Mucosa of gallbladder (tissue), 1 donor: ENCODE data around the gene MEFV. TPM values are rescaled to one million over a fixed set of nuclear protein-coding genes. Genes with fewer than 3 reads are reported as not detected.
"Not testable (repeated sequence)": the region's sequence is repeated elsewhere in the genome, so short reads cannot be mapped to it uniquely, and the experiment has no call there.

Experiments used
- DNase-seq: peaks from one replicate; pipeline ENCODE4 v3.0.0-alpha.2; 2020; ENCODE audit warnings: low spot score
- total RNA-seq: library from RNA; stranded (reverse); gene quantifications from one replicate; pipeline ENCODE4 v1.2.1, GENCODE V29; 2021
- donor health status: DM: no; HTN: no; CAD: no.

MEFV gene
- total RNA-seq, 1 donor from 2014 or later, result 0.52 TPM

DNA sequence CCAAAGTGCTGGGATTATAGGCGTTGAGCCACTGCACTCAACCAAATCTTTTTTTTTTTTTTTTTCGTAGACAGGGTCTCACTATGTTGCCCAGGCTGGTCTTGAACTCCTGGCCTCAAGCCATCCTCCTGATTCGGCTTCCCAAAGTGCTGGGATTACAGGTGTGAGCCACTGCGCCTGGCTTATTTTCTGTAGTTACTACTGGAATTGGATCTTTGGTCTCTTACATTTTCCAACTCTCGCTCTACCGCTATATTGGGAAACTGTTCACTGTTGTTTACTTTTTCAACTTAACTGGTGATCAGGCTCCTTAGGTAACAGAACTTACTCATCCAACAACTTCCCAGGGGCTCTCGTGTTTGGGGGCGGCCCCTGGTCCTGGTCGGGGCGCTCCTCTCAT lies 35.6 kb downstream of the MEFV start:
- DNase-seq, result no peak

DNA sequence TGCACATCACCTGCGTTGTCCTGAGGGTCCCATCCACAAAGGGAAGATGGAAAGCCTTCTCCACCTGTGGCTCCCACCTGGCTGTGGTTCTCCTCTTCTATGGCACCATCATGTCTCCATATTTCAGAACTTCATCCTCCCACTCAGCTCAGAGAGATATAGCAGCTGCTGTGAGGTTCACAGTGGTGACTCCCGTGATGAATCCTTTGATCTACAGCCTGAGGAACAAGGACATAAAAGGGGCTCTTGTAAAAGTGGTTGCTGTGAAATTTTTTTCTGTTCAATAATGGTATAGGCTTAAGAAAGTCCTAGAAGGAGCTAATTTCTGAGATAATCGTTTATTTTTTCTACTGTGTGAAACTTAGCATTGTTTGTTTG lies 40.2 kb downstream of the MEFV start:
- DNase-seq, result no peak

DNA sequence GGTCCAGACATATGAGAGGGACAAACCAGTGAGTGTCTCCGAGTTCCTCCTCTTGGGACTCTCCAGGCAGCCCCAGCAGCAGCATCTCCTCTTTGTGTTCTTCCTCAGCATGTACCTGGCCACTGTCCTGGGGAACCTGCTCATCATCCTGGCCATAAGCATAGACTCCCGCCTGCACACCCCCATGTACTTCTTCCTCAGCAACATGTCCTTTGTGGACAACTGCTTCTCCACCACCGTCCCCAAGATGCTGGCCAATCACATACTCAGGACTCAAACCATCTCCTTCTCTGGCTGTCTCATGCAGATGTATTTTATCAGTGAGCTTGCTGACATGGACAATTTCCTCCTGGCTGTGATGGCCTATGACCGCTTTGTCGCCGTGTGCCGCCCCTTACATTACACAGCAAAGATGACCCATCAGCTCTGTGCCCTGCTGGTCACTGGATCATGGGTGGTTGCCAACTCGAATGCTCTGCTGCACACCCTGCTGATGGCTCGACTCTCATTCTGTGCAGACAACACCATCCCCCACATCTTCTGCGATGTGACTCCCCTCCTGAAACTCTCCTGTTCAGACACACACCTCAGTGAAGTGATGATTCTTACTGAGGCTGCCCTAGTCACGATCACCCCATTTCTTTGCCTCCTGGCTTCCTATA lies 40.7 kb downstream of the MEFV start:
- DNase-seq, result no peak

DNA sequence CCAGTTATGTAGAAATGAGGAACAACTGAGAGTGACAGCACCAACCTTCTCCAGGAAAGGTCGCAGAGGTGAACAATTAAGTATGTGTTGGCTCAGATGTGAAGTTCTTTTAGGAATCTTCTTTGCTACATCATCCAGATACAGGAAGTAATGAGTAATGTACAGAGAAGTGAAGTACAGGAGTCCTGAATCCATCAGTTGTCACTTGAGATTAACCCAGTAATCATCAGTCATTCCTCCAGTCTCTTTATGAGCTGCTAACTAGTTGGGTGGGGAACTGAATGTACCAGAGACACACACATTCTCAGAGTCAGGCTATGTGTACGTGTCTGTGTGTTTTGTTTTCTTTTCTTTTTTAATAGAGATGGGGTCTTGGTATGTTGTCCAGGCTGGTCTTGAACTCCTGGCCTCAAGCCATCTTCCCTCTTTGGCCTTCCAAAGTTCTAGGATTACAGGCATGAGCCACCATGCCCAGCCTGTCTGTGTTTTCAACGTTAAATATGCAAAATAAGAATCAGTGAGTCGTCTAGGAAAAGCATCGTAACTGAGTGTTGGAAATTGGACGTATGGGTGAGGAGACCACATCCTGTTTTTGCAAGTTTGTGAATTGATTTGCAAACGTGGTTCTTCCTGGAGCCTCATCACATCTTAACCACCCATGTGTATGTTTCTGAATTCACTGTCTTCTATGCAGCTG lies 41.4 kb downstream of the MEFV start:
- DNase-seq, result no peak

DNA sequence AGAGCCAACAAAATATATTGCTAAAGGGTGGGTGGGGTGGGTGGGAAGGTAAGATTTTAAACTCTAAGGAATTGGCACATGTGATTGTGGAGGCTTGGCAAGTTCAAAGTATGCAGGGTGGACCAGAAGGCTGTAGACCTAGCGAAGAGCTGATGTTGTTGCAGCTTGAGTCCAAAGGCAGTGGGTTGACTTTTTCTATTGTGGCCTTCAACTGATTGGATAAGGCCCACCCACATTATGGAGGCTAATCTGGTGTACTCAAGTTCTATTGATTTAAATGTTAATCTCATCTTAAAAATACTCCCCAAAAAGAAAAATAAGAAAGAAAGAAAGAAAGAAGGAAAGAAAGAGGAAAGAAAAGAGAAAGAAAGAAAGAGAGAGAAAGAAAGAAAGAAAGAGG lies 43.9 kb downstream of the MEFV start:
- no peak for DNase-seq

DNA sequence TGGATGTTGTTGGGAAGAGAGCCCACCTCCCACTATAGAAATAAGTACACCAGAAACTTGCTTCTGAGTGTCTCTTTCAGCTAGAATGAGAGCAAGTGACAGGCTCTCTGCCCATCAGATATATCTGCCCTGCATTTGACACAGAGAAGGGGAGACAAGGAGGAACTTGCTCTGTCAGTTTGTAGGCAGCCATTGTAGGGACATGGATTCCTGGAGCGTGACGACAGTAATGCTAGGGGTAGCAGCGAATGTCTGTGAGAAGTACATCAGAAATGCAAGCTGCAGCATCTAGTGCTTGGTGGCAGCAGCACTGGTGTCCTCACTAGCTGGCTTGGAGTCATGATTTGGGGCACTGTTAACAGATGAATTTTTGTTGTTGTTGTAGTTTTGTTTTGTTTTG lies 44.4 kb downstream of the MEFV start:
- no peak for DNase-seq

DNA sequence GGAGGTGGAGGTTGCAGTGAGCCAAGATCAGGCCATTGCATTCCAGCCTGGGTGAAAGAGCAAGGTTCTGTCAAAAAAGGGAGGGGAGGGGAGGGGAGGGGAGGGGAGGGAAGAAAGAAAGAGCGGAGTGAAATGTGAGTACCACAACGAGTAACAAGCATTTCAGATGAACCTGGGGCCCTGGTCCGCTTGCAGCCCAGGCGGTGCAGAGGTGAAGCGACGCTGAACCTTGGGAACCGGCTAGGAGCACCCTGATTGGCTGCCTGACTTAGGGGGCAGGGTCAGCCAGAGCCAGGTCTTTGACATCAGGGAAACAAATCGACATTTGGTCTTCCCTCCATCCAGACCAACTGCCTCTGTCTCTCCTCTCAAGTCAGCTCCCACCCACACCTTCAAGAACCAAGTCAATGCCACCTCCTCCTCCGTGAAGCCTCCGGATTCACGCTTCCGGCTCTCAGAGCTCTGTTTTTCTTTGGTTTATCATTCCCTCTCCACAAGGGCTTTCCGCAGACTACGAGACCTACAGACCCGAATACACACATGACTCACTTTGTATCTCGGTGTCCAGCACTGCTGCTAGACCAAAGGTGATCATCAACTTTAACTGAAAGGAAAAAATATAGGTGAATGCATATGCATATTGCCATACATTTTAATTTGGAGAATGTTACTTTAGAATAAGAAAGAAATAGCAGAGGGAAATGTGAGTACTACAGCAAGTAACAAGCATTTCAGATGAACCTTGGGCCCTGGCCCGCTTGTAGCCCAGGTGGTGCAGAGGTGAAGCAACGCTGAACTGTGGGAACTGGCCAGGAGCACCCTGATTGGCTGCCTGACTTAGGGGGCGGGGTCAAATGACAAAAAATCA lies 49.1 kb downstream of the MEFV start:
- DNase-seq, result no peak

DNA sequence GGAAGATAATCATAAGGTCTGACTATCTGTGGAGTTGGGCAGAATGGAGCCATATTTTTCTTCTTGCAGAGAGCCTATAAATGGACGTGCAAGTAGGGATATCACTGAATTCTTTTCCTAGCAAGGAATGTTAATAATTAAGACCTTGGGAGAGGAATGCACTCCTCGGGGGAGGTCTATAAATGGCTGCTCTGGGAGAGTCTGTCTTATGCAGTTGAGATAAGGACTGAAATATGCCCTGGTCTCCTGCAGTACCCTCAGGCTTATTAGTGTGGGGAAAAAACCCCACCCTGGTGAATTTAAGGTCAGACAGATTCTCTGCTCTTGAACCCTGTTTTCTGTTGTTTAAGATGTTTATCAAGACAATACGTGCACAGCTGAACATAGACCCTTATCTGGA lies 50.5 kb downstream of the MEFV start:
- DNase-seq, result not testable (repeated sequence)

DNA sequence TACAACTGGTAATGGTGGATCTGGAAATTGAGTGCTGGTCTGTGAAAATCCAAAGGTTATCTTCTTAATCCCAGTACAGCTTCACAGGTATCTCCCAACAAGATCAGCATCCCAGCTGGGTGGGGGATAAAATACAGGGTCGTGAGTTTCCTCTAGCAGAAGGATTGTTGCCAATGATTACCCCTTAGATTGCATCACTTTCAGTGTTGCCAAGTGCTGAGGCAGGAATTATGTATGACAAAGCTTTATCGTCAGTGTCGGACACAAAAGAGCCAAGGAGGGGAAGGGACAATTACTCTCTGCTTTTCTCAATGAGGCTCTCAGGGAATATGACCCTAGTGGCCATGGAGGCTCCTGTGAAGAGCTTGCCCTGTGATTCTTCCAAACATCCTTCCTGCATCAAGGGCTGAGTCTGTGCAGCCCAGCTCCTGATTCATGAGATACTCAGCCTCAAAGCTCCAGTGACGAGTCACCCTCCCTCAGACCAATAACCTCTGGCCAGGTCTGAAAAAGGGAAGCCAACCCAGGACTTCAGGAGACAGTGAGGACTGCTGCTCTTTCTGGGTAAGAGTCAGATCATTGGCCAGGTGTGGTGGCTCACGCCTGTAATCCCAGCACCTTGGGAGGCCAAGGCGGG lies 53.4 kb downstream of the MEFV start:
- DNase-seq, result no peak

DNA sequence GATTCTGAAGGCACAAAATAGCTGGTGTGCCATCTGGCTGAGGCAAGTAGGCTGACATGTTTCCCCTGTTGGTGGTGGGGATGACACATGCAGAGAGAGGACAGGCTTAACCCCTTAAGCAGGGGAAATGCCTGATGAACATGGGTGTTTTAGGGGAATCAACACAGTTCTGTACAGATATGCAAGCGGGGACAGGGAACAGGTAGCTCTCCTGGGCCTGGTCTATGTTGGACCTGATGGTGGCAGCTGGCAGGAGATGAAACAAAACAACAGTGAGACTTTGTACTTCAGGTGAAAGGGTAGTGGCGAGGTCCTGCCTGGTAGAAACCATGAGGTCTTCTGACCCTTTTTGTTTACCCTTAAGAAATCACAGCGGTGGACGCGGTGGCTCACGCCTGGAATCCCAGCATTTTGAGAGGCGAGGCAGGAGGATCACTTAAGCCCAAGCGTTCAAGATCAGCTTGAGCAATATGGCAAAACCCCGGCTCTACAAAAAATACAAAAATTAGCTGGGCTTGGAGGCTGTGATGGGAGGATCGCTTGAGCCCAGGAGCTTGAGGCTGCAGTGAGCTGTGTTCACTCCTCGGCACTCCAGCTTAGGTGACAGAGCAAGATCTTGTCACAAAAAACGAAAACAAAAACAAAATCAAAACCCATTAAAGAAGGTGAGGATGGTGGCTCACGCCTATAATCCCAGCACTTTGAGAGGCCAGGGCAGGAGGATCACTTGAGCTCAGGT lies 57.9 kb downstream of the MEFV start:
- no peak for DNase-seq

DNA sequence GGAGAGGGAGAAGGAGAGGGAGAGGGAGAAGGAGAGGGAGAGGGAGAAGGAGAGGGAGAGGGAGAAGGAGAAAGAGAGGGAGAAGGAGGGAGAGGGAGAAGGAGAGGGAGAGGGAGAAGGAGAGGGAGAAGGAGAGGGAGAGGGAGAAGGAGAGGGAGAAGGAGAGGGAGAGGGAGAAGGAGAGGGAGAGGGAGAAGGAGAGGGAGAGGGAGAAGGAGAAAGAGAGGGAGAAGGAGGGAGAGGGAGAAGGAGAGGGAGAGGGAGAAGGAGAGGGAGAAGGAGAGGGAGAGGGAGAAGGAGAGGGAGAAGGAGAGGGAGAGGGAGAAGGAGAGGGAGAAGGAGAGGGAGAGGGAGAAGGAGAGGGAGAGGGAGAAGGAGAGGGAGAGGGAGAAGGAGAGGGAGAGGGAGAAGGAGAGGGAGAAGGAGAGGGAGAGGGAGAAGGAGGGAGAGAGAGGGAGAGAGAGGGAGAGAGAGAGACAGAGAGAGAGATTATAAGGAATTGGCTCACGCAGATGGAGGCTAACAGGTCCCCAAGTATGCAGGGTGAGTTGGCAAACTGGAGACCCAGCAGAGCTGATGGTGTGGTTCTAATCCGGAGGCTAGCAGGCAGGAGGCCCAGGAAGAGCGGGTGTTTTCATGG lies 58.6 kb downstream of the MEFV start:
- not testable (repeated sequence) for DNase-seq

DNA sequence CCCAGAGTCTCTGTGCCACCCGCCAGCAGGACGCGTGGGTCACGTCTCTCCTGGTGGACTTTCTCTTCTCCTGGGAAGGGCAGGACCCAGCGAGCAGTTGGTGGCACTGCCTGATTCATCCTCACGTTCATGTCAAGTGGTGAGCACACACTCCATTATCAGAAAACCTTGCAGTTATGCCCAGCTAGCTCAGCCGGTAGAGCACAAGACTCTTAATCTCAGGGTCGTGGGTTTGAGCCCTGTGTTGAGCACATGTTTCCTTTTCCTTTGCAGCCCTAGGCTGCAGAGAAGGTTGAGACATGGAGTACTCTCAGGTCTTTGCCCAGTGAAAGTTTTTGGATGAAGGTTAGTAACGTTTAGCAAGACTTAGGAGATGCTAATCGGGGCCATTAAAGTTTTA lies 60.5 kb downstream of the MEFV start:
- no peak for DNase-seq

DNA sequence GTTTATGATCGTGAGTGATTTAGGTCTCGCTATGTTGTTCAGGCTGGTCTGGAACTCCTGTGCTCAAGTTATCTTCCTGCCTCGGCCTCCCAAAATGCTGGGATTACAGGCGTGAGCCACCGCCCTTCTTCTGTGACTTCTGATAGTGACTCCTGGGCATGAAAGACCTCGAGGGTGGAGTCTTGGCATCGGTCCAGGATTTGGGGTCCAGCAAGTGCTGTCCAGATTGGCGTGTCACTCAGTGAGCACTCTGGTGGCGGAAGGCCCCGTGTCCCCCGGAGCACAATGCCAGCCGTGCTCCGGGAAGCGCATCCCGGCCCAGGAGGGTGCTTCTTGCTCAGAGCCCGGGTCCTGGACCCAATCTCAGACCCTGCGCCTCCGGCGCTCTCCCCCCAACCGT lies 61.6 kb downstream of the MEFV start:
- no peak for DNase-seq

DNA sequence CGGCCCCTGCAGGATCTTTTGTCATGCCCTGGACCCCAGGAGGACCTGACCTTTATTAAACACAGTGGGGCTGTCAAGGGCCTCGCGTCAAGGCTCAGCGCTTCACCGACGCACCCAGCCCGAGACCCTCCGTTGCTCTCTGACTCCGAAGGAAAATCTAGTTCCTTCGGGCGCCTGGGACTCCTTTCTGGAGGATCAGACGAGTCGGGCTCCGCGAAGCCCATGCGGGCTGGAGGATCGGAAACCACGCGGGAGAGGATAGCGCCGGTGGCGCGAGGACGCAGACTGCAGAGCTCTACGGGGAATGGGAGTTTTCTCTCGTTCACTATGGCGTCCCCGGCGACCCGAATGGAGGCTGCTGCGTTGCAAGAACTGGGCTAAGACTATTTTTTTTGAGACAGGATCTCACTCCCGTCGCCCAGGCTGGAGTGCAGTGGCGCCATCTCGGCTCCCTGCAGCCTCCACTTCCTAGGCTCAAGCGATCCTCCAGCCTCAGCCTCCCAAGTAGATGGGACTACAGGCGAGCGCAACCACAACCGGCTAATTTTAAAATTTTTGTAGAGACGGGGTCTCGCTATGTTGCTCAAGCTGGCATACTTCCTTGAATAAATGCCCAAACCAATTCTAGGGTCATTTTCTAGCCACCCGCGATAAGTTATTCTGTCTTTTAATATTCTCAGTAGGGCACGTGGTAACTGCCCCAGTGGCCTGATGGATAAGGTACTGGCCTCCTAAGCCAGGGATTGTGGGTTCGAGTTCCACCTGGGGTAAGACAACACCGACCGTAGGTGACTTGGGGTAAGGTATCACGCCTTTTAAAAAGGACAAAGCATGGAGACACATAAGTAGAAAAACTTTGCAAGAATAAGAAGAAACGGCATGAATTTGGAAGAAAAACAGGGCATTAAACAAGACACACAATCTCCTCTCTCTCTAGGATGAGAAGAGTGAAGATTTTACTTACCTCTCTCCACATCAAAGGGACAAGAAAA lies 62.9 kb downstream of the MEFV start:
- DNase-seq, result no peak

DNA sequence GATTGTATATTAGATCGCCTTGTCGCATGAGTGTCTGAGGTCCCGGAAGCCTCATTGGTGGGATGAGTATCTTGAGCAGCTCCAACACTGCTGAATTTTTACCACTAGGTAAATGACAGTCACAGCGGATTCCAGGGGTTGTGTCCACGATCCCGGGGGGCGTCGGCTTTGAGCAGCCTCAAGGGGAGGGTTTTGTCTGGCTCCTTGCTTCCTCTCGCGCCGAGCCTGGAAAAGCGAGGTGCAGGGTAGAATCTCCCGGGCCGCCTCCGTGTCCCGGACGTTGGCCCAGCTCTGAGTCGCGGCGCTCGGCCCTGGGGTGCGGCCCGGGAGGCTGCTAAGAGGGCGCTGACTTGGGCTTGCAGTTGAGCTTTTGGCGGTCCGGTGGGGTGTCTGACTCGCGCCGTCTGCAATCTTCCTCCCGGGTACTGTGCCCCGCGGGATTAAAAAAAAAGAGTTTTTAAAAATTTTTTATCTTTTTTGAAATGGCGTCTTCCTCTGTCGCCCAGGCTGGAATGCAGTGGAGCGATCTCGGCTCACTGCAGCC lies 63.9 kb downstream of the MEFV start:
- no peak for DNase-seq
